Measurements from ENCODE around the gene OPN5.
A peak's percentile ranks its signal among the peaks of the same experiment; 100 is the strongest.
"Not testable (repeated sequence)": the region's sequence is repeated elsewhere in the genome, so short reads cannot be mapped to it uniquely, and the experiment has no call there.

The OPN5 gene, protein sequence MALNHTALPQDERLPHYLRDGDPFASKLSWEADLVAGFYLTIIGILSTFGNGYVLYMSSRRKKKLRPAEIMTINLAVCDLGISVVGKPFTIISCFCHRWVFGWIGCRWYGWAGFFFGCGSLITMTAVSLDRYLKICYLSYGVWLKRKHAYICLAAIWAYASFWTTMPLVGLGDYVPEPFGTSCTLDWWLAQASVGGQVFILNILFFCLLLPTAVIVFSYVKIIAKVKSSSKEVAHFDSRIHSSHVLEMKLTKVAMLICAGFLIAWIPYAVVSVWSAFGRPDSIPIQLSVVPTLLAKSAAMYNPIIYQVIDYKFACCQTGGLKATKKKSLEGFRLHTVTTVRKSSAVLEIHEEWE

DNA sequence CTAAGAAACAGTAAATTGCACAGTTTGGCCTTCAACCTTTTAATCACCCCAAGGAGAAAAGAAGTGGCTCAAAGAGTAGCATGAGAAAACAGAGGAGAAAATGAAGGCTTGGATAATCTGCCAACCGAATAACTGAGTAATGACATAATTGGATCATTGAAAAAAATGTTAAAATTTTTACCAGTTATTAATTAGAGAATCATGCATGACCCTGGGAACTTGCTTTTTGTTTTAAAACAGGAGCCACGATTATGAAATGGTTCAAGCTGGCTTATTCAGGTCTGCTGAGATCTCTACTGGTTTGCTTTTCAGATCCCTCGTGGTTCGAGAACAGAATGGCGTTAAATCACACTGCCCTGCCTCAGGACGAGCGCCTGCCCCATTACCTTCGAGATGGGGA lies at the start of gene OPN5:
Gene OPN5 (plus strand): TSS at position 301 of the 400 bp plus-strand sequence. CDS start 35 bp downstream, at position 336.
- no peak for DNase-seq (ENCODE audit: low read depth in 2 of 2)

DNA sequence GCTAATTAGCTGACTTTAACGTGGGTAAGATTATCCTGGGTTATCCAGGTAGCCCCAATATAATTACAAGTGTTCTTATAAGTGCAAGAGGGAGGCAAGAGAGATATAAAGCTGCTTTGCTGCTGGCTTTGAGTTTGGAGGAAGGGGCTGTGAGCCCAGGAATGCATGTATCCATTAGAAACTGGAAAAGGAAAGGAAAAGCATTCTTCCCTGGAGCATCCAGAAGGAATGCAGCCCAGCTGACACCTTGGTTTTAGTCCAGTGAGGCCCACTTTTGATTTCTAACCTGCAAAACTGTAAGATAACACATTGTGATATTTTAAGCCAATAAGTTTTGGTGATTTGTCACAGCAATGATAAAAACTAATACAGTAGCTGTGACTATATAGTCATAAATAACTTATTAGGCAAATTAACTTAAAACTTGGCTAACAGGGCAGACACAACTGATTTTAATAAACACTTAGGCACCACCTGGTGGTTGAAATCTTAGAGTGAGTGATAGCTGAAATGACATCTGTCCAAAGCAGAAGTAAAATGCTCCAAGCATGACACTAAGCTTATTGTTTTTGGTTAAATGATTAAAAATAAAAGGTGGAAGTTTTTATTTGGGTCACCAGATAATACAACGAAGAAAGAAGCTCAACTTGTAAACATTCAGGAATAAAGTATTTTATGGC lies 47.8 kb upstream of the OPN5 start:
- DNase-seq (ENCODE audit: low read depth in 2 of 2), result no peak

DNA sequence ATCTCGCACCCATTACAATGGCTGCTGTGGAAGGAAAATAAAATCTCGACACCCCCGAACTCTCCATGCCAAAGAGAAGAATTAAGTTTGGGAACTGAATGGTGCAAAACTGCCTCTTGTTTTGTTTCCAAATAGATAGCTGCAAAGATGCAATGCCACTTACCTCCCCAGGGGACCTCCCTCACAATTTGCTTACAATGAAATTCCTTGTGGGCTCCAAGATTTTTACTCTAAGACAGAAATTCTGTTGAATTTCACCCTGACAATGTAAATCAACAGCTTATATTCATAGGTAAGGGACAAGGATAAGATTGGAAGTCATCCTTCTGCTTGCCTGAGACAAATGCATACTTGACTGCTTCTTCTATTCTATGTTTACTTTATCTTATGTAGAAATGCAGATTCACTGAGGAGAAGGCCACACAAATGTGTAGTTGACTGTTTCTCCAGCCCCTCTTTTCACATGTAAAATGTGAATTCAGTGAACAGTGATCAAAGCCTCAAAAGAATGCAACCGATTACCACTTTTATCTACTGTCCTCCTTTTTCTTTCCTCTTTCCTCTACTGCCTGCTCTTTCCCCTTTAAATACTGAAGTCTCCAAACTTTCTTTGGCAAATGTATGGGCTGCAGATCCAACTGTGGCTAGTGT lies 46.9 kb upstream of the OPN5 start:
- DNase-seq (ENCODE audit: low read depth in 2 of 2), result no peak

- no peak for DNase-seq (ENCODE audit: low read depth in 2 of 2)
These were observed 45.6 kb upstream of the OPN5 start for GRCh38 chr6:47736083-47736700.

GRCh38 chr6:47737406-47737805 lies 44.4 kb upstream of the OPN5 start:
- no peak for DNase-seq (ENCODE audit: low read depth in 2 of 2)

- no peak for DNase-seq (ENCODE audit: low read depth in 2 of 2)
These were observed 41.1 kb upstream of the OPN5 start for GRCh38 chr6:47740714-47741113.

DNA sequence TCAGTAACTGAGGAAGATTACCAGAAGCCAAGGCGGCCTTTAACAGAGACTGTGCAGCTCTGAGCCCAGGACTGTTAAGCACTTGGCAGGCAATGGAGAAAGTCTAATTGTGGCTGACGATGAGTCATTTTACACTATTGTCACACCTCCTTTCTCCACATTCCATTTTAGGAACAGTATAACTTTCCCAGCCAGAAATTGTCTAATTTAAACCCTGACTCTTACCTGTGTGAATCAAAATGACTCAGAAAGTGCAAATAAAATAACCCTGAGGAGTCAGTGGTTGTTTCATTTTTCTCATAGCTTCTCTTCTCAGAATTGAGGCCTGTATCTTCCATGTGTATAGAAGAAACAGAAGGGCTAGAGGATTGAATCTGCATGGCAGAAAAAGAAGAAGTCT lies 40.0 kb upstream of the OPN5 start:
- DNase-seq (ENCODE audit: low read depth in 2 of 2), result no peak

- DNase-seq (ENCODE audit: low read depth in 2 of 2), result peak; percentile 3 to 7
These were observed 38.1 kb upstream of the OPN5 start for GRCh38 chr6:47743744-47744143.

GRCh38 chr6:47745269-47745668 lies 36.6 kb upstream of the OPN5 start:
- not testable (repeated sequence) for DNase-seq (ENCODE audit: low read depth in 2 of 2)

GRCh38 chr6:47749757-47750156 lies 32.1 kb upstream of the OPN5 start:
- DNase-seq (ENCODE audit: low read depth in 2 of 2), result no peak

DNA sequence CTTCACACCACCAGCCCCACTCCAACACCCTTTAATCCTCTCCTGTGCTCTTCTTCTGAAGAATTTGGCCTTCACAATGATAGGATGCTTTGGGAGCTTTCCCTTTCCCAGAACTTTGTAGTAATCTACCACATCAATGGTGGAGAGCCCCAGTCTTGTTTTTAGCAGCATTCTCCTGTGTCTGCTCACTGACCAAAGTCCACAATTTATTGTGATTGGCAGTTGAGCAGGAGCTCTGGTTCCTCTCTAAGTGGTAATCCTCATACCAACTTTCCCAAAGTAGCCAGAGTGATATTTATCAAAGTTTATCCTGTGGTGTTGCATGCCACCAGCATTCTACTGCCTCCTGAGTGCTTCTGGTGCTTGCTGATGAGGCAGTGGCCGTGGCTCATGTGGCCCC lies 29.0 kb upstream of the OPN5 start:
- DNase-seq (ENCODE audit: low read depth in 2 of 2), result no peak

- DNase-seq (ENCODE audit: low read depth in 2 of 2), result no peak
These were observed 22.5 kb upstream of the OPN5 start for GRCh38 chr6:47759364-47759763.

DNA sequence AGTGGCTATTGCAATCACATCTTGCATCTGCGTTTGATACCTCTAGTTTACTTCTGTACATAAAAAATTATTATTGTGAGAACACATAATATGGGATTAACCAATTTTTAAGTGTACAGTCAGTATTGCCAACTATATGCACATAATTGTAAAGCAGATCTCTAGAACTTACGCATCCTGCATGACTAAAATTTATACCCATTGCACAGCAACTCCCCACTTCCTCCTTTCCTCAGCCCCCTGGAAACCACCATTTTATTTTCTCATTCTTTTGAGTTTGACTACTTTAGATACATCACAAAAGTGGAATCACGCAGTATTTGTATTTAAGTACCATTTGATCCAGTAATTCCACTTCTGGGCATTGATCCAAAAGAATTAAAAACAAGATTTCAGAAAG lies 19.3 kb upstream of the OPN5 start:
- no peak for DNase-seq (ENCODE audit: low read depth in 2 of 2)

DNA sequence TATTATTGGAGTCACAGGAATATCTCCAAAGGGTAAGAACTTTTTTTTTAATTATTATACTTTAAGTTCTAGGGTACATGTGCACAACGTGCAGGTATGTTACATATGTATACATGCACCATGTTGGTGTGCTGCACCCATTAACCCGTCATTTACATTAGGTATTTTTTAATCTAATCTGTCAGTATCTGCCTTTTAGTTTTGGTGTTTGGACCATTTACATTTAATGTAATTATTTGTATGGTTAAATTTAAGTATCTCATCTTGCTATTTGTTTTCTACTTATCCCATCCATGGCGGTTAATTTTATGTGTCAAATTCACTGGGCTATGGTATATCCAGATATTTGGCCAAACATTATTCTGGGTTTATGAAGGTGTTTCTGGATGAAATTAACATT lies 15.4 kb upstream of the OPN5 start:
- DNase-seq (ENCODE audit: low read depth in 2 of 2), result no peak

DNA sequence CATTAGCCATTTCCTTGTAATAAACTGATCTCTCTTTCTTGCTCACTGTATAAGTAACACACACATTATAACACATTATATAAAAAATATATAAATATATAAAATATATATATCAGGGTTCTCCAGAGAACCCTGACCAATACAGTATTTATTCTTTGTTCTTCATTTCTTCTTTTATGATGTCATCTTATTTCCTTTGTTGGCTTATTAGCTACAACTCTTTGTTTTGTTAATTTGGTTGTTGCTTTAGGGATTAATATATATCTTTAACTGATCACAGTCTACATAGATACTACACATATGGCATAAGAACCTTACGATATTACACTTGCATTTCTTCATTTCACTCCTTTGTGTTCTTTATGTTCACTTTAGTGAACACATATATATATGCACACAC lies 14.7 kb upstream of the OPN5 start:
- DNase-seq (ENCODE audit: low read depth in 2 of 2), result no peak

DNA sequence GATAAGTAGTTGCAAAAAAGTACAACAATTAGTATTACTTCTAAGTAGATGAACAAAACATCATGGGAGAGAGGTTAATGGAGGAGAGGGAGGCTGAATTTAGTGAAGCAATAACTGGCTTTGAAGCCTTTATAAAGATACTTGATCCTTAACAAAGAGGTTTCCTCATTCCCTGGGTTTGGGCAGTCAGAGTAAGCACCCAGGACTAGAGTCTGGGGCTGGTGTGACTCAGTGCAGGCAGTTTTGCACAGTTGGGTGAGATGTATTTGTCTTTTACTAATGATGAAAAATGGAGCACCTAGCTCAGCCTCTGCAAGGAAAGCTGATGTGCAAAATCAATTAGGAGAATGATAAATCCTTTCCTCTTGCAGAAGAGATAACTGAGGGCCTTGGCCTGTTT lies 11.8 kb upstream of the OPN5 start:
- no peak for DNase-seq (ENCODE audit: low read depth in 2 of 2)

DNA sequence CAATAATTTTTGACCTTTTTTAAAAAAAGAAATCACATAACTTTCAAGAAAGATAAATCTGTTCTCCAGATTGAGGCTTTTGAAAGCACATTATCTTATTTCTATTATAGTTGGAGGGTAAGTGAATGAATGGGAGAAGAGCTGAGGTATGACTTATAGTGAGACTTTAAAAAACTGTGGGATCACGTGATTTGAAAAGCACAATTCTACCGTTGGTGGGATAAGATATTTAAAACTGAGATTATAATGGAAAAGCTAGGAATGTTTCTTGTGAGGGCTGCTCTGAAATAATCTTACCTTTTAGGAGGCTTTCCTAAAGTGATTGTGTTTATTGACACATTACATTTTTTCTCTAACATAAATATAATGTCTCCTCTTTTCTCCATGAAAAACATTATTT lies 9.5 kb upstream of the OPN5 start:
- DNase-seq (ENCODE audit: low read depth in 2 of 2), result no peak

GRCh38 chr6:47773005-47773404 lies 8.8 kb upstream of the OPN5 start:
- no peak for DNase-seq (ENCODE audit: low read depth in 2 of 2)

DNA sequence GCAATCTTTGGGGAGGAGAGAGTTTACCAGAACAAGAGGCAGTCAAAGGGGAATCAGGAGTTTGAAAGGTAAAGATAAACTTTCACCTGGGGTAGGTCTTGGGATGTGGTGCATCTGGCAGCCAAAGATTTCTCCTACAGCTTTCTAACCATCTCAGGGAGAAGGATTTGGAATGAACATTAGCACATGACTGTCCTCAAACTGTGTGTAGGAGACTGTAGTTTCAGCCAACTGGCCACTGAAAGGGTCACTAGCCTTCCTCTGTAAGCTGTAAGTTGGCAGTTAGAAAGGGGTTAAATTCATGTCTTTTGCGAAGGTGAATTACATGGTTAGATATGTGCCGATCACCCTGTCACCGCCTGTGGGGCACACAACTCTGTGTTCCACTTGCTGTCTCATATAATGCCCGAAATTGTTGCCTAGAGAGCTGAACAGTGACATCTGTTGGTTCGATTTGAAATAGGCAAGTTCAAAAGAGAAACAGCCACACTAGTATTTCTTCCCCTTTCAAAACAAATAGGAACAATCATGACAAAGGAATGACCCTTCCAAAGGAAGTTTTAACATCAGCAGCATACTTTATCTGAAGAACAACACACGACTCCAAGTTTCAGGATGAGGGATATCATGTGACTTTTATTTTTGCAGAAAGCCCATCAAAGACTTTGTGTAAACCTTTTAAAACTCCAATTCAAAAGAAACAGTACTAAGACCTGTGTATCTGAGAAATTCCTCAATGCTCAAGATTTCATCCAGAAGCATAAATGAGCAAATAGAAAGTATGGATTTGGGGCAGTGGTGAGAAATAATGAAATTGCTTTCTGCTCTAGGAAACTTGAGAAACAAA lies 1.1 kb upstream of the OPN5 start:
- peak; percentile 32 to 40 for DNase-seq (ENCODE audit: low read depth in 2 of 2)

DNA sequence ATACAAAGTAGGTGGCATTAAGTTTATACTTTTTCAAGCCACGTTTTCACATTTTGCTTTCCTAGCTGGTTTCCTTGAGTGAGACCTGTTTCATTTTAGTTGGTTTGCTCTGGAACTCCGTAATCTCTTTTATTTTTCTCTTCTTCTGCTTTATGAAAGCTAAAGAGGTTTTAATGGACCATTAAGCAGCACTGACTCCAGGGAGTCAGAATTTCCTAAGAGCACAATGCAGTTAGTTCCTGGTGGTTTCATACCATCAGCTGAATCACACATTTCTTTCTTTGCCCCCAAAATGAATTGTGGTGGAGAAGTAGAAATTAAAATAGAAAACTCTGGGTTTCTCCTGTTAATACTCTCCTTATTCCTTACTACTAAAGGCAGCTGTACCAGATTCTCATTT lies 3.4 kb downstream of the OPN5 start:
- DNase-seq (ENCODE audit: low read depth in 2 of 2), result no peak

- DNase-seq (ENCODE audit: low read depth in 2 of 2), result peak; percentile 13 to 20
These were observed 6.0 kb downstream of the OPN5 start for GRCh38 chr6:47787620-47788497.
